SIG-M5 treated with dmso at 0.1 percent for 504 hours (cell line): ENCODE data around the gene E2F6.

Experiments used
- DNase-seq: peaks from one replicate; lab custom pipeline; 2025; ENCODE audit not compliant: unreplicated experiment; lab: John Stamatoyannopoulos, UW

E2F6 gene

DNA sequence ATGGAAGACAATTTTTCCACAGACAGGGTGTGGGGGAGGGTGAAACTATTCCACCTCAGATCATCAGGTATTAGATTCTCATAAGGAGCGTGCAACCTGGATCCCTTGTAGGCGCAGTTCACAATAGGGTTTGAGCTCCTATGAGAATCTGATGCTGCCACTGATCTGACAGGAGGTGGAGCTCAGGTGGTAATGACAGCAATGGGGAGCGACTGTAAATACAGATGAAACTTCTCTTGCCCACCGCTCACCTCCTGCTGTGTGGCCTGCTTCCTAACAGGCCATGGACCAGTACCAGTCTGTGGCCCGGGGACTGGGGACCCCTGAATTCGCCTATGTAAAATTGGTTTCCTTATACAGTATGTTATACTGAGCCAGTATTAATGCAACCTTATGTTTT, 27.3 kb upstream of the E2F6 start:
- DNase-seq, result no peak

DNA sequence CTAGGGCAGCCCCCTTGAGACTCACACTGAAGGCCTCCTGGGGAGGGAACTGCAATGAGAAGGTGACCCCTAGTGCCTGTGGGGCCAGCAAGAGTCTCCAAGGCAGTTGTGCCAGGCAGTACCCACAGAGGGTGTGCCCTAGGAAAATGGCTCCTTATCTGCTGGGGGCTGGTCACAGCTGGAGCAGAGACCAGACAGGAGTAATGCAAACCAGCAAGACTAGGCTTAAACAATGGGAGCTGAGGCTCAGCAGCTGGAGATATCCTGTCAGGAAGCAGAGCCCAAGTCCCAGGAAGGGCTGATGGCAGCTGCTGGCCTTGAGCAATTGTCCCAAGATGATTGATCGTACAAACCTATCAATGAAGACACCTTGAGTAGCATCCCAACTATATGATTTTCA, 26.8 kb upstream of the E2F6 start:
- no peak for DNase-seq

DNA sequence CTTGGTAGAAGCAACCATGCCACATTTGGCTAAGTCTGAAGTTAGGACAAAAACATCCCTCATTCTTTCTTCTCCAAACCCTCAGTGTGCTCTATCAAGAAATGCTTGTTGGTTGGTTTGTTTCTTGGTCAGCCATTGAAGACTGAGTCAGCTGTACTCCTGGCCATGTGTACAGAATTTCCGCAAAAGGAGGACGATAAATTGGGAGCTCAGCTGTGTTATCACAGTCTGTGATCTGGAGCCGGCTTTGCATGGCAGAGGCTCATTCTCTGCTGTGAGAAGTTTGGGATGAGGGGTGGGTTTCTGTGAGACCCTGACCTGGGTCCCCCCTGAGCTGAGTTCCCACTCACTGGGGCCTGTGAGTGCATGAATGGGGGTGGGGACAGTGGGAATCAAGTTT, 26.3 kb upstream of the E2F6 start:
- DNase-seq, result no peak

DNA sequence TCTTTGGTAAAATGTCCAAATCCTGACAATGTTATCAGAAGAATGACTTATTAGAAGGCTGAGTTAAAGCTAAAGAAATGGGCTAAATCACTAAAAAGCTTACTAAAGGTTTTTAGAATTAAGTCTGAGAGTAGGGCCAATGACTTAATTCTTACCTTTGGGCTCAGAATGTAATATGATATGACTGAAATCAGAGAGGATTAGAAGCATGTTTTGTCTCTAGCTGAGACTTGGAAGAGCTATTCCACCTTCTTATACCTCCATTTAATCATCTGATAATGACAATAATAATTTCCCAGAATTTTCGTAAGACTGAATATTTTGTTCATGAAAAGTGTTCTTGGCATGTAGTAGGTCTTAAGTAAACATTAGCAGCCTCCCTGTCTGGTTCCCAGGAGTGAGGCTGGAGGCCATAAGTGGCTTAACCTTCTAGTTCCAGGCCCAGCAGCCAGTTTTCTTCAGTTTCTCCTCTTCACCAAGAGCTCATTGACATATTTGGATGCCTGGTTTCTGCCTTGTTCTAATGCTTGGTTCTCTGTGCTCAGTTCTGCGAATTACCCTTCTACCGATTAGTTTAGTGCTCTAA, 25.5 kb upstream of the E2F6 start:
- no peak for DNase-seq

DNA sequence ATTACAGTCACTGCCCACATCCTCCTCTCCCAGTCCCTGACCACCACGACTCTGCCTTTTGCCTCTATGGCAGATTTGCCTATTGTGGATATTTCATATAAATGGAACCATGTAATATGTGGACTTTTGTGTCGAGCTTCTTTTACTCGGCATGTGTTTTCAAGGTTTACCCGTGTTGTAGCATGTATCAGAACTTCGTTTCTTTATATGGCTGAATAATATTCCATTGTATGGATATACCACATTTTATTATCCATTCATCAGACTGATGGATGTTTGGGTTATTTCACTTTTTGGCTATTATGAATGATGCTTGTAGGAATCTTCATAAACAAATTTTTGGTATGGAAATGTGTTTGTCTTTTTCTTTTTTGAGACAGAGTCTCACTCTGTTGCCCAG, 24.2 kb upstream of the E2F6 start:
- no peak for DNase-seq

DNA sequence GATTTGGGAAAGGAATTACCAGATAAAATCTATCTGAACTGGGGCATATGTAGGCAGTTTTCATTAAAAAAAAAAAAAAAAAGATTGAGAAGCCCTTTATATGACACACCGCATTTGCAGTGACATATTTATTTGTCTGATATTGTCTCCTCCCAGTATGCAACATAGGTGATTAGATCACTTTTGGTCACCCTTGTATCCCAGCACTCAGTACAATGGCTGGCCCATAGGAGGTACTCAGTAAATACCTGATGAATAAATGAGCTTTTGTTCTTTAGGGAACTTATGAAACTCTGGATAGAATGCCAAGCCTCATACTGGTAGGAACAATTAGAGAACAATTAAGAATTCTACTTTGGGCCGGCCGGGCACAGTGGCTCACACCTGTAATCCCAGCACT, 22.8 kb upstream of the E2F6 start:
- no peak for DNase-seq

DNA sequence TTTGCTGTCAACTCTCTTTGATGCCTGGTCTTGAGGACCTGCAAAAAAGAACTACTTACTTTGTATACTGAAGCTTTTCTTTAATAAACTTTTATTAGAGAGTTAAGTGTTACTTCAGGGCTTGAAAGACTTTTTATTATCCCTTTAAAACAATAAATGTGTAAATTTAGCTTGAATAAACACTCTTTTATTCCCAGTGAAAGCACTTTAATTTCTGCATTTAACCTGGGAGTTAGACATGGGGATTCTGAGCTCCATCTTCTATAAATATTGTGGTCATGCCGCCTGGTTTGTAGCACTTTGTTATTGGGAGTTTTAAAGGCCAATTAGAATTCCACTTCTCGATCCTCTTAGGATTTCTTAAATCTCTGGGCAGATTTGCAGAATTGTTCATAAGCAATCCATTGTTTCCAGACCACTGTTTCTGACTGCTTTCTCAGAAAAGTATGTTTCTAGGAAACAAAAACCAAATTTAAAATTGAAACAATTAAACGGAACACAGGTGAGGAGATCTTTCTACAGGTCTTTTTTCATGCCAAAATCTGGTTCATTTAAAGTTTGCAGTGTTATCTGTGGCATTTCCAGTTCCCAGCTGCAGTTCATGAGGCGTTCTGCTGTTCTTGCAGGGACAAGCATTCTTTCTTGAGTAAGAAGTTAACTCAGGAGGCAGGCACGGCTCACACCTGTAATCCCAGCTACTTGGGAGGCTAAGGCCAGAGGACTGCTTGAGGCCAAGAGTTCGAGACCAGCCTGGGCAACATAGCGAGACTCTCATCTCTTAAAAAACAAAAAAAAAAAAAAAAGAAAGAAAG, 18.1 kb upstream of the E2F6 start:
- no peak for DNase-seq

DNA sequence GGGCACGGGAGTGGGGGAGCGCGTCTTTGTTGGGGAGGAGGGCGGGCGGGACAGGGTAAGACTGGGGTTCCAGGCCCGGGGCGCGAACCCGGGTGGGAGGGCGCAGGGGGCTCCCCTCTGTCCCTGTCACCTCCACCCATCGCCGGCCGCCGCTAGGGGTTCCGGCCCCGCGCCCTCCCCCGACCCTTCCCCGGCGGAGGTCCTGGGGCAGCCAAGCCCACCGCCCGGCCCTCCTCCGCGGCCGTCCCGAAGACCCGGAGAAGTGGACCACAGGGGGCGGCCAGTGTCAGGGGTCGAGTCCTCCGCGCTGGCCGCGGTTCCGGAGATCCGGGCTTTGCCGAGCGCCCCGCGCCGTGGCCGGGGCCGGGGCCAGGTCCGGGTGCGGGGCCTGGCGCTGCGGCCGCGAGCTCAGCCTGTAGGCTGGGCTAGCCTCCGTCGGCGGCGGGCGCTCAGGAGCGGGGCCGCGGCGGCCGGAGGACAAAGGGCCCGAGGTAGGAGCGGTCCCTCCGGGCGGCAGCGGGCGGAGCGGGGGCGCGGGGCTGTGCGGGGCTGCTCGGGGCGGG, 16.6 kb upstream of the E2F6 start:
- DNase-seq, result no peak

DNA sequence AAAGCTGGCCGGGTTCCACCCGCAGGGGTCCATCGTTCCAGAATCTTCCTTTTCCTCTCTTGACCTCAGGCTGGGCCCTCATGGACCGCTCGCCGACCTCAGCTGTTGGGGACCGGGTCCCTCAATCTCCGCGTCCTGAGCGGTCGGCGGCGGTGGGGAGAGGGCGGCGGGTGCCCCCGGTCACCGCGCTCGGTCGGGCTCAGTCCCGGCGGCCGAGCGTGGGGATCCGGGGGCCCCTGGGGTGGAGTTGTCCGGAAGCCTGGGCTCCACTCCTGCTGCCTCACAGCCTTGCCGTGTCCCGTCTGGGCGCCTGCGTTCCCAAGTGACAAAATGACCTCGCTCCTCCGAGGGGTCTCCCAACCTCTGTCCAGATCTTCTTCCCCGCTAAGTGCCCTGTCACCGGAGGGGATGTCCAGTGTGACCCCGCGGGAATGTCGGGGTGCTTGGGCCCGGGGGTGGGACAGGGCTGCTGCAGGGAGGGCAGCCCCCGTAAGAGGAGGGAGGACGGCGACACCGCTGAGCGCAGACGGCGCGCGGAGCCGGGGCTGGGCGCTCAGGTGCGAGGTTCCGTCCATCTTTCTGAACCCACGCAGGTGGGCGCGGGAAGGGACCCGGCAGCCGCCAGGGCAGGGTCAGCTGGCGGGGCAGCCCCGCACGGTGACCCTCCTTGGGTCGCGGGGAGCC, 16.0 kb upstream of the E2F6 start:
- no peak for DNase-seq

DNA sequence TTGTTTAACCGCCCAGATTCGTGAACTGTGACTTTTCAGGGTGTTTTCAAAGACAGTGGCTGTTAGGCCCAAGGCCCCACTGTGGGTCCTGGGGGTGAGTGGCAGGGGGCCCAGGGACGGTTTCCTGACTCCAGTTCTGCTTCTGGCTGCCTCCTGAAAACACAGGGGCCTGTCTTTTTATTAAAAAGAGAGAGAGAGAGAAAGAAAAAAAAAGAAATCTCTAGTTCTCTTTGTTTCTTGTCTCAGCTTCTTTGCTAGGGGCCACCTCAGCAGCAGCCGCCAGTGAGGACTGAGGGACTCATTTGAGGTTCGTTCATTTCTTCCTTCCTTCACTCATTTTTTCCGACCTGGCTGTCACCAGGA, 15.4 kb upstream of the E2F6 start:
- no peak for DNase-seq

DNA sequence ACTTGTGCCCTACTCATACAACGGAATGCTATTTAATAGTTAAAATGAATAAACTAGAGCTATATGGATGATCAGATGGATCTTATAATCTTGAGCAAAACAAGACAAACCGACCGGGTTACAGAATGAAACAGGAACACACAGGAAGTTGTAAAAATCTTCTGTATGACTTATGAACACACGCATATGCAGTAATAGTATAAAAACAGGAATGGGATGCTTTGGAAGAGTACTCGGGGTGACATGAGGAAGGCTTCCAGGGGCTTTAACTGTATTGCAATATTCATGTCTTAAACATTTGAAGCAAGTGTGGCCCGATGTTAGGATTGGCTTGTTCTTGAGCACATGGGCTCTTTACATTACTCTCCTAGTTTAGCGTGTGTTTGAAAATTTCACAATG, 14.9 kb upstream of the E2F6 start:
- DNase-seq, result no peak

DNA sequence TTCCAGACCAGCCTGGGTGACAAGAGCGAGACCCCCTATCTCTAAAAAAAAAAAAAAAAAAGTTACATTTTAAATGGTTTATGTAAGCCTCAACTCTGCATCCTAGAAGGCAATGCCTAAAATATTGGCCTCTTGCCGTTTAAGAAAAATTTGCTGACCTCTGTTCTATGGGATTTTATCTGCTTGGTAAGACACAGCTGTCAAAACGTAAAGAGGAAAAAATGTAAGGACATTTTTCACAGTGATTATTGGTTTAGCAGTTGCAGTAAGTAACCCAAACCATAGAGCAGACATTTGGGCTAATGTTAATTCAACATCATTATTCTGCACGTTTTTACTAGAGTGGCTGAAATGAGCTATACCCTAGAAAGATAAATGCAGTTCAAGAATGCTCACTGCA, 14.4 kb upstream of the E2F6 start:
- DNase-seq, result no peak

DNA sequence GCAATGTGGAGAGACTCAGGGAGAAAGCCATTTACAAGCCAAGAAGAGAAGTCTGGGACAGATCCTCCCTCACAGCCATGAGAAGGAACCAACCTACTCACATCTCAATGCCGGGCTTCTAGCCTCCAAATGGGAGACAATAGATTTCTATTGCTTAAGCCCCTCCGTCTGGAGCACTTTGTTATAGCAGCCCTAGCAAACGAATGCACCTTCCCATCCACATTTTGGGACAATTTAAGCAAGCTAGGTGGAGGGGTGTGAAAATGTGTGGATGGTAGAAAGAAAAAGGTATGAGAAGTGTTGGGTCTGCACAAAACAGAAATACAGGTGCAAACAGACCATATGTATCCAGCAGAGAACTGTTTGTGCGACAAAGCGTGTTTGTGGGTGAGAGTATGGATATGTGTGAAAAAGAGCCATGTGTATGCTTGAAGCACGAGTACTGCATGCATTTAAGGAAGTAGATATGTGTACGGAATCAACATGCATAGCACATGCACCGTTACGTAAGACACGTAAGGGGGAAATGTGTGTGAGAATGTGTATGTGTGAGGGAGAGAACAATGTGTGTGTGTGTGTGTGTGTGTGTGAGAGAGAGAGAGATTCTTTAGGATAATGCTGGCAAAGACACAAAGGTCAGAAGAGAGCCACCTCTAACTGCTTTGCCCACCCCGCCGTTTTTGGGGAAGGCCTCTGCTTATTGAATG, 13.1 kb upstream of the E2F6 start:
- DNase-seq, result no peak

DNA sequence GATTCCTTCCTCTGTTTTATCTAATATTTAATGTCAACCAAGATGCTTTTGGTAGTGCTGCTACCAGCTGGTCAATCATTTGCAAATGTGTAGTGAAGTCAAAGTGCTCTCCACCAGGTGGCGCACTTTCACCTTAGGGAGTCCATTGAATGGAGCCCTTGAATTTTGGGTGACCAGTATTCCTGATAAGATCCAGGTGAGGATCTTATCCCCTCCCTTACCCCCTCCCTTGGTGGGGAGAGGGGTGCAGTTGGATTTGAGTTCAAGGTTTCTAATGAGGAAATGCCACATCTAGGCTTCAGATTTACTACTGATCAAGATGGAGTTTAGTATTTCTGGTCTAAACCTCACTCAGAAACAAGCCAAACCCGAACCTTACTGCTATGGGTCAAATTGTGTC, 12.0 kb upstream of the E2F6 start:
- DNase-seq, result peak; percentile 52

DNA sequence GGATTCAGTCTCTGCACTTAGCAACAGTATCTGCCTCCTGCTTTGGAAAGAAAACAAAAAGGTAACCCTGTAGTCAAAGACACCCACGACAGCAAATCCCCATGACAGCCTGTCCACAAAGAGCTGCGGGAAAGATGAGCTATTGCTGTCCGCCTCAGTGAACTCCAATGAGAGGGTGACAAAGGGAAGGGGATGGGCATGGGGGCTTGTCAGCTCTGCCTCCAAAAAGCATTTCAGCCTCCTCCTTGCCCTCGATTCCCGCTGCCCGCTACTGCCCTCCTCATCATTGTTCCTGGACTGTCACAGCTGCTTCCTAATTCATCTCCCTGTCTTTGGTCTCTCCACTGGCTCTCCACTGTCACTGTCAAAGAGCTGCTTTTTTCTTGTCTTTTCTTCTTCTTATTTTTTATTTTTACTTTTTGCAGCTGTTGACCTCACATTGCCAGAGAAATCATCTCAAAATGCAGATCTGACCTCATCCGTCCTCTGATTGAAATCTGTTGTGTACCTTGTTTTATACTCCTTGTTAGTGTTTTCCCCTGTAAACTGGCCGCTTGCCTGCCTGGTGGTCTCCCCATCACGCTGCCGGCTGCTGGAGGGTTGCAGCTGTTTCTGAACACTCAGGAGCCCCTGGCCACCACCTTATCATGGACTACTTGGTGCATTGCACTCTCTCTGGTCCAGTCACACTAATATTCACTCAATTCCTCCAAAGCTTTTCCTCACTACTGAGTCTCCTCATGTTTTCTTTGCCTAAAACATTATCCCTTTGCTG, 7.9 kb upstream of the E2F6 start:
- no peak for DNase-seq

DNA sequence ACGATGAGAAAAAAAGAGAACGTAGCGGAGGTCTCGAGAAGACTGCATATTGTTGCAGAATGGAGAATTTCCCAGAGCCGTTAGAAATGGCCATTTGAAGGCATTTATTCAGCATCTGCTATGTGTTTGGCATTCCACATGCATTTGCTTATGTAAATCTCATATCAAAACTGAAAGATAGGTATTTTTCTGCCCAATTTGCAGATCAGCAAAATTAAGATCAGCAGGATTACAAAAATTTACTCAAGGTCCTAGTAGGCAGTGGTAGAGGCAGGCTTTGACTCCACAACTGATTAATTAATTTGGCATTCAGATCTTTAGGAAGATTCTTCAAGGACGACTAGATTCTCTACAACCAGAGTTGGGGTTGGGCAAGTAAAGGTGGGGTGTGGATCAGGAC, 1.8 kb upstream of the E2F6 start:
- DNase-seq, result no peak

DNA sequence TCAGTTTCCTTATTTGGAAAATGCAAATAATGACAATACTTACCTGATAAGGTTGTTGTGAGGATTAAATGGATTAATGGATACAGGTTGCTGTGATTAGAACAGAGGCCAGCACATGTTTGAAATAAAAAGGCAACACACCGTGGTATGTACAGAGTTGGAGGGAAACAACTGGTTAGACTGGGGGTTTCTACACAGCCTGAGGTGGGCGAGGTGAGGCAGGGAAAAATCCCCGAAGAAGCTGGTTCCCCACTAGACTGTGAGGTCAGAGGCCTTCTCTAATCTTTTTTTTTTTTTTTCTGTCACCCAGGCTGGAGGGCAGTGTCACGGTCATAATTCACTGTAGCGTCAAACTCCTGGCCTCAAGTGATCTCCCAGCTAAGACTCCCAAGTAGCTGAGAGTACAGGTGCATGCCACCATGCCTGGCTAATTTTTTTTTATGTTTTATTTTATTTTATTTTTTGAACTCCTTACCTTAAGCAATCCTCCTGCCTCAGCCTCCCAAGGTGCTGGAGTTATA, 1.2 kb upstream of the E2F6 start:
- DNase-seq, result no peak

DNA sequence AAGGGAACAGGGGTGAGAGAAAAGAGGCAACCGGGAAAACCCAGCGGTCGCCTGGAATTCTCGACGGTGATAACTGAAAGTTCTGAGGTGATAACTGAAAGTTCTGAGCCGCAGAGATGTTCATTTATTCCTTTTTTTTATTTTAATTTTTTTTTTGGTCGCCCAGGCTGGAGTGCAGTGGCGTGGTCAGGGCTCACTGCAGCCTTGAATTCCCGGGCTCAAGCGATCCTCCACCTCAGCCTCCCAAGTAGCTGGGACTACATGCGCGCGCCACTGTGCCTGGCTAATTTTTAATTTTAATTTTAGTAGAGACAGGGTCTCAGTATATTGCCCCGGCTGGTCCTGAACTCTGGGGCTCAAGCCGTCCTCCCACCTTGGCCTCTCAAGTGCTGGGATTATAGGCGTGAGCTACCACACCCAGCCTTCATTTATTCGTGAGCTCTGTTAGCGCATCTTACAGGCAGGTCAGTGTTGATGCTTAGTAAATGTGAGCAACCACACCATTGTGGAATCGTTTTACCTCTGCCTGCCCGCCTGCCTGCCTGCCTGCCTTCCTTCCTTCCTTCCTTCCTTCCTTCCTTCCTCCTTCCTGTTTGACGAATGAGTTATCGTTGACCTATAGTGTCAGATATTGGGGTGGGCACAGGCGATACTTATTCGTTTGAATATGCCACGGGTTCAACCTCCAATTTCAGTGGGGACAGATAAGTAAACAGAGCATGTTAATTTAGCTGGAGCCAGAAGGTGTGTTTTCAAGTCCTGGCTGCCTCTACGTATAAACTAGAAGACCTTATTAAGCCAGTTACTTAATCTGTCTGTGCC, 557 bp upstream of the E2F6 start:
- no peak for DNase-seq

DNA sequence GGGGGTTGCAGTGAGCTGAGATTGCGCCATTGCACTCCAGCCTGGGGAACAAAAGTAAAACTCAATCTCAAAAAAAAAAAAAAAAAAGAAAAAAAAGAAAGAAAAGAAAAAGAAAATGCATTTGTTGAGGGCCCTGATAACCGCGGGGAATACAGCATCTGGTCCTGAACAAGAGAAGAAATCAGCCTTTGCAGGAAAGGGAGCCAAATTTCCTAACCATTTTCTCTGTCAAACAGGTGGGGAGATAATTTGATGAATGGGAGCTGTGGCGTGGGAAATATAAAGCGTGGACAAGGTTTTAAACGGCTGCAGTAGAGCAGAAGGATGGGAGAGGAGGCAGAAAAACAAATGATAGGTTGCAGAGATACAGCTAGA, 864 bp downstream of the E2F6 start:
- DNase-seq, result no peak

DNA sequence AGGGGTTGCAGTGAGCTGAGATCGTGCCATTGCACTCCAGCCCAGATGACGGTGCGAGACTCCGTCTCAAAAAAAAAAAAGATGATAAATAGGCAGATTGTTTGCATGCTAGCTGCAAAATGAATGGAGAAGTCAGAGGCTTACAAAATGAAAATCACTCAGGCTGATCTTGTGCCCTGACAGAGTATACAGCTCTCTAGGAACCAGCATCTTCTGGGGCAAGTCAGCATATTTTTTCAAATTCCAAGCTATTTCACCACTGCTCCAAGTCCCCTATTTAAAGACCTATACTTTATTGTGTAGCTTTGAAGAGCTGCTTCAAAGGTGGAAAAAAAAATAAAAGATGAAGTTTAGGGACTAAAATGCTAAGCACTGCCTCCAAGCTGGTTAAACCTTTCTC, 6.1 kb downstream of the E2F6 start:
- DNase-seq, result no peak
